HFF-Myc (cell line): ENCODE results near the gene IRX4.

ENCODE experiments used
- DNase-seq: peaks from one replicate; pipeline ENCODE4 v3.0.0-alpha.2; 2011; ENCODE audit warnings: low read depth; ENCODE audit errors: extremely low read depth
- H3K4me3 ChIP-seq: replicated peaks from 2 replicates; pipeline ENCODE4 v1.5.1; 2011; ENCODE audit warnings: low read depth, mild to moderate bottlenecking, control low read depth, low read length
- CTCF ChIP-seq: IDR thresholded peaks from 2 replicates; pipeline ENCODE4 v1.5.1; 2012; ENCODE audit warnings: mild to moderate bottlenecking, low read depth, low read length, control low read depth; ENCODE audit errors: missing control alignments

The IRX4 gene

GRCh38 chr5:1867815-1868143 lies 14.9 kb downstream of the IRX4 start:
- DNase-seq = no peak
- no peak overlapping the region for H3K4me3 ChIP-seq
- TF ChIP-seq CTCF = no peak

GRCh38 chr5:1867114-1867814 lies 15.5 kb downstream of the IRX4 start:
- no peak for DNase-seq
- no peak for TF ChIP-seq CTCF
- H3K4me3 ChIP-seq = no peak overlapping the region

- no peak for TF ChIP-seq CTCF
- DNase-seq = no peak
- no peak overlapping the region for H3K4me3 ChIP-seq
Observed at GRCh38 chr5:1865948-1866347, 16.8 kb downstream of the IRX4 start.

- no peak for TF ChIP-seq CTCF
Observed at GRCh38 chr5:1865486-1865885, 17.2 kb downstream of the IRX4 start.

GRCh38 chr5:1864896-1865440 lies 17.8 kb downstream of the IRX4 start:
- H3K4me3 ChIP-seq = no peak overlapping the region
- DNase-seq = no peak
- no peak for TF ChIP-seq CTCF

More at GRCh38 chr5:1865486-1865885, 17.2 kb downstream of the IRX4 start:
- H3K4me3 ChIP-seq = no peak overlapping the region
- no peak for DNase-seq

- TF ChIP-seq CTCF = no peak
- no peak for DNase-seq
- no peak overlapping the region for H3K4me3 ChIP-seq
Observed at GRCh38 chr5:1860949-1861348, 21.8 kb downstream of the IRX4 start.
